Measurements from ENCODE around the gene DDRGK1.
A peak's percentile ranks its signal among the peaks of the same experiment; 100 is the strongest.

DDRGK1 gene

DNA sequence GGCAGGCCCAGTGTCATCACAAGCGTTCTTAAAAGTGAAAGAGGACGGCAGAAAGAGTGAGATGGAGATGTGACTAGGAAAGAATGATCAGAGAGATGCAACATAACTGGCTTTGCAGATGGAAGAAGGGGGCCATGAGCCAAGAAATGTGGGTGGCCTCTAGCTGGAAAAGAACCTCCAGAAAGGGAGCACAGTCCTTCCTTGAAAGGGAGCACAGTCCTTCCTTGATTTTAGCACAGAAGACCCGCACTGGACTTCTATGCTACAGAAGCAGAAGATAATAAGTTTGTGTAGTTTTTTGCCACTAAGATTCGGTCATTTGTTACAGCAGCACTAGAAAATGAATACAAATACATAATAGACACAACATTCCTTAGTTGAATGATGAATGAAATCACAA lies 24.2 kb downstream of the DDRGK1 start:
- DNase-seq: no peak

DNA sequence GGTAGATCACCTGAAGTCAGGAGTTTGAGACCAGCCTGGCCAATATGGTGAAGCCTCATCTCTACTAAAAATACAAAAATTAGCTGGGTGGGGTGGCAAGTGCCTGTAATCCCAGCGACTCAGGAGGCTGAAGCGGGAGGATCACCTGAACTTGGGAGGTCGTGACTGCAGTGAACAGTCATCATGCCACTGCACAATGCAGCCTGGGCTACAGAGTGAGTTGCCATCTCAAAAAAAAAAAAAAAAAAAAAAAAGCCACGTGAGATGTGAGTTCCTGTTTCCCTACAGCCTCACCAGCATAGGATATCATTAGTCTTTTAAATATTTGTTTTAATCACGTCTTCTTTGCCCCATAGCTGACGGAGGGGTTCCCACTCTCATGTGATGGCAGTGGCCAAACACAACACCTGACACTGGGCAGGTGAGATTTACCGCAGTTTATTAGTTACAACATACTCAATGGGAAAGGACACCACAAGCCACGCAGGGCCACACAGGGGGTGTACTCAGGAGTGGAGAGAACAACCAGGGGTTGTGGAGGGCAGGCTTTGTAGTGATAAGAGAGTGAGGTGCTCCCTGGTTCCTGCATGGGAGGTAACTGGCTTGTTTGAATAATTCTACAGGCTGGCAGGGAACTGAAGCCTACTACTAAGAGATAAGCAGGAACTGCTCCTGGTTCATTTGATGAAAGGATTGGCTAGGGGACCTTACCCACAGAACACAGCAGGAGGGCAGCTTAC lies 26.6 kb downstream of the DDRGK1 start:
- DNase-seq: no peak

DNA sequence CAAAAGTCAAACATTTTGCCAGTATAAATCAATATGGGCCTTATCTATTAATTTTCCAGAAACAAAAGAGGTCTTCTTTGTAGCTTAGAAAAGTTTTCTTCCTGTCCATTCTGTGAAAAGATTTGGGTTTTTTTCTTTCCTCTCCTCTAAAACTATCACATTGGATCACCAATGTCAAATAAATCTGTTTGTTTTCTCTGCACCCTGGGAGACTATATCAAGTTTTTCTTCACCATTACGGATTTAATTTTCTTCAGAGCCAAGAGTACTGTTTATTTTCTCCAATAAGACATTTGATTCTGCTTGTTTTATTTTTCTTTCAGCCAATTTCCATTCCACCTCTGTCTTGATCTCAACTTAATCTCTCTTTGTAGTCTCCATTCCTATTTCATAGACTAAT lies 29.2 kb downstream of the DDRGK1 start:
- DNase-seq: no peak

DNA sequence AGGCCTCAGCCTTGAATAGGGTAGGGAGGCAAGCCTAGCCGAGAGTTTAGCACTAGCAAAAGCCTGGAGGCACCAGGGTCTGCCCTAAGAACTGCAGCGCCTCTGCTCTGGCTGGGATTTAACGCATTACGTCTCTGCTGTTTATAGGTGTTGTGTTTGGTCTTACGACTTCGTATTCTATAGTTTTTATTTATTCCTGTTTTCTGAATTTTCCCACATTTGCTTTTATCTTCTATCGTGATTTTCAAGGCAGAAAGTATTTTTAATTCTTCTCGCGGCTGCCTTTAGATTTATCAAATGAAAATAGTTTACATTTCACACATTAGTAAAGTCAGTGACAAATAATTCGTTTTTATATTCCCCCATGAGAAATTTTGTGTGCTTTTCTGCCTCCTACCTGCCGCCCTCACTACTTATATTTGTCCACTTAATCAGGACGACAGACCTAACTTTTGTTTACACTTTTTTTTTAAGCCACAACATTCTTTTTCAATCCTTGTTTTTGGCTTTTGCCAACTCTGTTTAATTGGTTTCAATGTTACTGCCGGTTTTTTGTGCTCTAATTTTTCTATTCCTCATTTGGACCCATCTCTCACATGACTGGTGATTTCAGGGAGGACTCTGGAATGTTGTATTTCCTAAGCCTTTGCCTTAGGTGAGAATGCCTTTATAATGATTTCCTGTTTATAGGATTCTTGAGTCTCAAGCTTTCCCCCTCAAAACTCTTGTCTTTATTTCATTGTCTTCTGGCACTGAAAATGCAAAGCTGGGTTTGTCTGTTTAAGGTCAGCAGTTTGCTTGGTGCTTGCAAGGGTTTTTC lies 29.8 kb downstream of the DDRGK1 start:
- DNase-seq: no peak

DNA sequence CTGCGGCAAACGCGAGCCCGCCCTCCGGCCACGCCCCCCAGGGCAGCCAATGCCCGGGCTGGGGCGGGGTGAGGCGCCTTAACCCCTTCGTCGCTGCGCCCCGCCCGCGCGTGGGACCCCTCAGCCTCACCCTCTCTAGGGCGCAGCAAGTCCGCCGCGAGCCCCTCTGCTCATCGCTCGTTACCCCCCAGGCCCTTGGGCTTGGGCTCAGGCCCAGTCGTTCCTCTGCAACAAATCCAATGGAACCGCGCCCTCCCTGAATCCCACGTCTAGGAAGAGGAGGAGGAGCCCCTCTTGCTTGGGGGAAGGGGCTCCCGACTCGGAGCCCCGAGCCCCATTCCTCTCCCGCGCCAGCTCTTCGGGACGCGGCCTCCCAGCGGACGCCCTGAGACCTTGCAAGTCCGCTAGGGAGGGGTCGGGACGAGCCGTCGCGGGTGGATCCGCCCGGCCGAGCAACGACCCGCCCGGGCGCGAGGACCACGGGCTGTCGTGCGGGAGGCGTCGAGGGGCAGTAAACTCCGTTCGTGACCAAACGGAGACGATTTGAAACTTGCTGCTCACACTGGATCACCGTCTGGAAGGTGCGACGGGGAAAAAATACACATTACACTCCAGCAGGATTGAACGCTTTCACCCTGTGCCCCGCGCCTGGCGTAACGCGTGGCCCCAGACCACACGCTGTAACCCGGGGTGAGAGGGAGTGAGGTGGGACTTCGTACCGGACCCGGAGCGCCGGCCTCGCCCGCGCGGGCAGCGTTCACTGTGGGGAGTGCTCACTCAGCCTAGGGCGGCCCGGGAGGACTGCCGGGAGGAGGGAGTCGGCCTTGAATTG lies 30.7 kb downstream of the DDRGK1 start:
- DNase-seq: peak; percentile 58

DNA sequence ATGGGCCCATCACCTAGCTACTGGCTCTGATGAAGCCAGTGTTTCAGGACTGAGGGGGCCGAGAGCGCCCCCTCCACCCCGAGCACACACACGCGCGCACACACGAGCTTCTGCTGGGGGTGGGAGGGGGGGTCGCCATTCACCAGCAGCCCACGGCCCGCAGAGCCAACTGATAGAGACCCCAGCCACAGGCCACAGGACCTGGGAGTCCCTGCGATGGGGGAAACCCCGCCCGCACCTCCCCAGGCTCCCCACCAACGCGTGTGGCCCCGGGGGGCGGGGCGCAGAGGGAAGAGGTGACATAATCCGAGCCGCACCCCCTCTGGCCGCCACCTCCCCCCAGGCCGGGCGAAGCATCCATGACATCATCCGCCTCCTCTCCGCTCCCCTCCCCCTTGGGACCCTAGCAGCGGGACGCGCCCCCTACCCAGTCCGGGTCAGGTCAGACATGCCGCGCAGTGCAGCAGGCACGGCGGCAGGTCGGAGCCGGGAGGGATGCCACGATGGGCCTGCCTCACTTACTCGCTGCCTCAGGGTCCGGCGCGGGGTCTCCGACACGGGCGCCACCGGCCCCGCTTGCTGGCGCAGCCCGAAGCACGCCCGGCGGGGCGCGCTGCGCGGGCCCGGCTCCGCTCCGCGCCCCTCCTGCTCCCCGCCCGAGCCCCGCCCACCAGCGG lies 31.4 kb downstream of the DDRGK1 start, which contains the start of gene LZTS3:
Gene LZTS3, minus strand, starts transcription at position 617 of the 677 bp plus-strand sequence. CDS start 6,386 bp downstream, outside the sequence.
- no peak for DNase-seq

DNA sequence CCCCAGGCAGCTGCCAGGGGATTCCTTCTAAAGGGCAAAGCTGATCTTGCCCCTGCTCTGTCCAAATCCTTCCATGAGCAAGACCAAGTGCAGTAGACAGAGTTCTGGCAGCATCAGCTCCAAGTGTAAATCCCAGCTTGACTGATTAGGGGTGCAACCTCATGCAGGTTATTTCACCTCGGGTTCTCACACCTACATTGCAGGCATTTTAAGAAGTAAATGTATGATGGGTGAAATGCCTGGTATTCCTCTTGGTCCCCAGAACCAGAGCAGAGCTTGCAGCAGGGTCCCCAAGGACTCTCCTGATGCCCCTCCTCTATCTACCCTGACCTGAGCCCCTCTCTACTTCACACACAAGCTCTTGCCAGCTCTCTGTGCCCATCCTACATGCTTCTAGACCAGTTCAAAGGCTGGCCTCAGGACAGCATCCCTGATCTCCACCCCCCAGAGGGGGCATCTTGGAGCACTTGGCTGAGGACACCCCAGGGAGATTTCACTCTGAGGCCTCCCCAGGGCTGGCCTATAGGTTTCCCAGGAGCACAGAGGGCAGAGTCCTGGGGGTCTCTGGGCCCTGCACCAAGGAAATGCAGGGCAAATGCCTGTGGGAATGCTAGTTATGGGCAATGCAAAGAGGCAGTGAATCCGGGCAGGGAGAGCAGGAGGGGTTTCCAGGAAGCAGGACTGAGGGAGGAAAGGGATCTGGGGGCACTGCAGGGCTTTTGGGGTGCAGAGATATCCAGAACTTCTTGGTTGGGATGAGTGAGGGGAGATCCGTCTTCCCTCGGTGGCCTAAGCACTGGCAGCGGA lies 32.2 kb downstream of the DDRGK1 start:
- no peak for DNase-seq

DNA sequence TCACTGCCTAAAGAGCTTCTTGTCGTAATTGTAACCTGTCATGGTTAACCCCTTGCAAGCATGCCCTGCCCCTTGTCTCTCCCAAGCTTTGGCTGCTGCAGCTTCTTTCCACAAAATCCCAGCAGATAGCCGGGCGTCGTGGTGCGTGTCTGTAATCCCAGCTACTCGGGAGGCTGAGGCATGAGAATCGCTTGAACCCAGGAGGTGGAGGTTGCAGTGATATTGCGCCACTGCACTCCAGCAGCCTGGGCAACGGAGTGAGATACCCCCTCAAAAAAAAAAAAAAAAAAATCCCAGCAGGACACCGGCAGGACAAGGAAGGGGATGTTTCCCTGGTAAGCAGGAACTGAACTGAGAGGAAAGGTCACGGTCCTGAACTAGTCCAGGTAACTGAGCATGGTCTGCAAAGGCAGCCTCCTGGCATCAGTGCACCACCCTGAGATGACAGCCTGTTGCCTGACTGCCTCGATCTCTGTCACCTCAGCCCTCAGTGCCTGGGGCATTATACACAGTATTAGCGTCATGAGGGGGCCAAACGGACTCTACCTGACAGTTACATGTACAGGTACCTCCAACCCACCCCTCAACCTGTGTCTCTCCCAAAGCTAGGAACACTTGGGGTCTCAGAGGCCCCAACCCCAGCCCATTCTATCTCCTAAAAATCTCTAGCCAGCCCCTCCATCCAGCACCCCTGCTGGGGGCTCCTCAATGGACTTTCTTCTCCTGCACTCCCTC lies 32.9 kb downstream of the DDRGK1 start:
- DNase-seq: no peak

DNA sequence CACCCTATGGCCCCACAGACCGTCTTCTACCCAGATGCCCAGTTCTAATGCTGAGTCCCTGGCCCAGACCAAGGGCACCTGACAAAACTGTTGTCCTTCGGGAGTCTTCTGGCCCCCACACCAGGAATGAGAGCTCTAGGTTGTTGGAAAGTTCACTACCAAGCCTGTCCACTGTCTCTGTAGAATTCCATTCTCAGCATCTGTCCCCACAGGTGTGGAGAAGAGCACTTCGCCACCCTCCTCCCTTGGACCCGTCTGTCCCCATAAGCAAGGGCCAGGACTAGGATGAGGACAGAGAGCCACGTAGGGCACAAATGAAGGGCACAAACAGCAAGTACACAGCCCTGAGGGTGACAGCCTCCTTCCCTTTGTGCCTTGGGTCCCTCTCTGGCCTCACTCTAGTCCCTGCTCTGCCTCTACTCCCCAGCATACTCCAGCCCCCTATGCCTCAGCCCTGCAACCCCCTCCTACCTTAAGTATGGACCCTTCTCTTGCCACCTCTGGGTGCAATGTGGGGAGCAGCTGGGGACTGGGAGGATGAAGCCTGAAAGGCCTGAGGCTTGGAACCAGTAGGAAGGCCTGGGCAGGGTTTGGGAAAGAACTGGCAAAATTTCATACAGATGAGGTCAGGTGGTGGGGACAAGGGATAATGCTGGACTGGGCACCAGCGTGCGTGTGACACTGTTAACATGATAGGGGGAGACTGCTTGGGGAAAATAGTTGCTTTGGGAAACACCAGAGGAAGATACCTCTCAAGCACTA lies 35.5 kb downstream of the DDRGK1 start:
- no peak for DNase-seq

DNA sequence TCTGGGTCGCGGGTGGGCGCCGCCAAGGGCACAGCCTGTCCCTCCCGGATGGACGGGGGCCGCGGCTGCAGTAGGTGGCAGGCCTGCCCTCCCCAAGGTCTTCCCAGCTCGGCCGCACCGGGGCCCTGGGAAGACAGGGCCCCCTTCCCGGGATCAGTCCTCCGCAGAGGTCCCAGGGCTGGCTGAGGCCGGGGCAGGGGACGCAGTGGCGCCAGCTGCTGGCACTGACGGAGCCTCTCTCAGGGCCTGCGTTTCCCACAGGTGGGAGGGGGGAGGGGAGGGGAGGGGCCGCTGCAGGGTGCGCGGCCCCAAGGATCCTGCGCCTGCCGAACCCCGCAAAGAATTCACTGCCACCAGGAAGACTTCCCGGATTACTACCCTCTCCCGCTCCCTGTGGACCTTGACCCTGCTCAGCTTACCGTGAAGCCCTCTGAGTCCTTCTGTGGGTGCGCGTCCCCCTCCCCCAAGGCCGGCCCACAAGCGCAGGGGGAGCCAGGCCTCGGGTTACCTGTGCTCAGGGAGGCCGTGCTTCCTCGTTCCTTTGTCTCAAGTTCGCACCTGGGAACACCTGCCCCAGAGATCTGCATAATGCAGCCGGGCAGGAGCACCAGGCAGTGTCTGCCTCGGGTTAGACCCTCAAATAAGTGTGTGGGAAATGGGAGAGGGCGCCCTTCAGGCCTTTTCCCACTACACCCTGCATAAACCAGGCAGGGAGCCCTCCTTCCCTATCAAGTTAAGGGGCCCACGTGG lies 36.2 kb downstream of the DDRGK1 start:
- no peak for DNase-seq

DNA sequence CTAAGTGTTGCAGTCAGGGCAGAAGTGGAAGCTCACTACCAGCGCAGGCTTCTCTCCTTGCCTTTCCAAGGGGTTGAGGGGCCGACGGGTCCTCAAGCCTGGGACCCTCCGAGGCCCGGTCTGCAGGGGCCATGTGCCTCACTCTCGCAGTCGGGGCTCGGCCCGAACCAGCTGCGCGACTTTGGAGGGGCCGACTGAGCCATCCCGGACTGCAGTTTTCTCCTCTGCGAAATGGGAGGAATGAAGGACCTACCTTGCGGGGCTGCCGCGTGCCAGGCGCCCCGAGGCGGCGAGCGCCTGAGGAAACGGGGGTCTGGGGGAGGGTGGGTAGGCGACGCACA lies 36.8 kb downstream of the DDRGK1 start:
- DNase-seq: no peak

DNA sequence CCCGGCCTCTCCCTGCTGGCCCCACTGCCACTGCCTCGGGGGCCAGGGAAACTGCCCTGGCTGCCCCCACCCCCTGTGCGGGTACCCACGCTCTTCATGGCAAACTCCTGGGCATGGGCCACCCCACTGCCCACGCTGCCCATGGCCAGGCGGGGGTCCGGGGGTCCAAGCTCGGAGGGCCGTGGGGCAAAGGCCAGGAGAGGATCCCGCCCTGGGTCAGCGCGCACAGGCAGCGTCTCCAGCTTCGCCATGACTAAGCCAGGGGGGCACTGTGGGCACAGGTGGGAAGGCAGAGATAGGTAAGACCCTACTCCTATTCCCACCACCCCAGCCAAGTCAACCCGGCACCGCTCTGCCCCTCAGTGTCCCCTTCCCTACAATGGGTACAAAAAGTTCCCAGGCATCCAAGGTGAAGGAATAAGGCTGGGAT lies 37.6 kb downstream of the DDRGK1 start:
- DNase-seq: no peak

DNA sequence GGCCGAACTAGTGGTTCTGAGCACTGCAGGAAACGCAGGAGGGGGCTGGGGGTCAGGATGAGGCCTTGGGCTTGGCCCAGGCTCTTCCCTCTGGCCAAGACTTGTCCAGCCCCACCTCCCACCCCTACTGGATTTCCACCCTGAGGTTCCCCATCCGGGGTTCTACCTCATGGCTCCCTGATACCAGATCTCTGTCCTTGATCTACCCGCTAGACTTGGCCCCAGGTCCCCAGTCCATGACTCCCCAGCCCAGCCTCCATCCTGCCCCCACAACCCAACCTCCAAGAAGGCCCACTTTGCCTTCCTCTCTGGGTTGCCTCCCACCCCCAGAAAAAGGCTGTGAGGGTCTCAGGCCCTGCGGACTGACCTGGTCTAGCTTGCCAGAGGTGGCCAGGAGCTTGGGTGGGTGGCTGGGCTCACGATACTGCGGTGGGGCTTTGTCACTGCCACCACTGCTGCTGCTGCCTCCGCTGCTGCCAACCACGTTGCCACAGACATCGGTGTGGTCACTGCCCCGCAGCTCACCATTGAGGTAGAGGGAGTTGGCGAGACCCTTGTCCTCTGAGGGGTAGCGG lies 38.1 kb downstream of the DDRGK1 start:
- no peak for DNase-seq

DNA sequence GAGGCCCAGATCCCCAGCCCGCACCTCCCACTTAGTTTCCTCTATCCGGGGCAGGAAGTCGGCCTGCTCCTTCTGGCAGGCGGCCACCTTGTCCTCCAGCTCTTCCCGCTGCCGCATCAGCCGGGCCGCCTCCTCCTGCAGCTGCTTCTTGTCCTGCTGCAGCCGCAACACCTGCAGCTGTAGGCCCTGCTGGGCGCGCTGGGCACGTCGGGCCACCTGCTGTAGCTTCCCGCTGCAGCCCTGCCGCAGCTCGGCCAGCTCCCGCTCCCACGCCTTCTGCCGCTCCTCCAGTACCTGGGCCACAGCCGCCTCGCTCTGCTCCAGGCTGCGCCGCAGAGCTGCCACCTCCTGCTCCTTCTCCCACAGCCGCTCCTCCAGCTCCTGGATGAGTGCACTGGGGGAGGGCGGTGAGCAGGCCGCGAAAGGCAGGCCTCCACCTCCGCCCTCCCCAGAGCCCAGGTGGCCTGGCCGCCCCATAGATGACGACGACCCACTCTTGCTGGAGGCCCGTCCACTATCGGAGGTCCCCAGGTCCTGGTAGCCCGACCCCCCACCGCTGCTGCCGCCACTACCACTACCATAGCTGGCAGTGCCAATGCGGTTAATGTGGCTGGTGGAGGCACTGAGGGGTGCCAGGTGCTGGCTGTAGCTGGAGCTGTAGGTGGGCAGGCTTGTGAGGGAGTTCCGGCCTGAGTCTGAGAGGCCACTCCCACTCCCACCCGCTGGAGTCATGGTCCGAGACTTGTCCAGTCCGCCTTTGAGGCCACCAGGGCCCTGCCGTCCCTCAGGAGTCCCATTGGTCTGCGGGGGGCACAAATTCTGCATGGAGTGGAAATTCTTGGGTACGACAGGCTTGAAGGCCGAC lies 38.8 kb downstream of the DDRGK1 start:
- no peak for DNase-seq

DNA sequence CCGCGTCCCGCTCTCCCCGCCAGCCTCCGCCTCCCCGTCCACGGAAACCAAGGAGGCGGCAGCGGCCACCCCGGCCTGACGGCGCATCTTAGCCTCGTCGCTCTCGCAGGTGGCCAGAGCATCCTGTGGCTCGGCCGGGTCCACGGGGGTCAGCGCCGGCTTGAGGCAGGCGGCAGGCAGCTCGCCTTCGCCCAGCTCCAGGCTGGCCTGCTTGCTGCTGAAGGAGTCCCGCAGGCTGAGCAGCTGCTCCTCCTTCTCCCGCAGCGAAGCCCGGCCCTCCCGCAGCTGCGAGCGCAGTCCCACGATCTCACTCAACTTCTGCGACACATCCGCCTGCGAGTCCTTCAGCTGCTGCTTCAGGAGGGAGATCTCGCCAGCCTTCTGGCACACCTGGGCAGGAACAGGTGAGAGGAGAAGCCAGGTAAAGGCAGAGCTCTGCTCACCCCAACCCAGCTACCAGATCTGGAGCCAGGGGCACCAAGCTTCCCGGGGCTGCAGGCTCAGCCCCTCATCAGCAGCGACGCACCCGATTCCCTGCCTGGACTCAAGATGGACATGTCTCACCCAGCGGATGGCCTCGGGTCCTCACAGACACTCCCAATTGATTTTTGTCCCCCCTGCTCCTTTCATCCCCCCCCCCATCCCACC lies 39.6 kb downstream of the DDRGK1 start:
- DNase-seq: no peak

DNA sequence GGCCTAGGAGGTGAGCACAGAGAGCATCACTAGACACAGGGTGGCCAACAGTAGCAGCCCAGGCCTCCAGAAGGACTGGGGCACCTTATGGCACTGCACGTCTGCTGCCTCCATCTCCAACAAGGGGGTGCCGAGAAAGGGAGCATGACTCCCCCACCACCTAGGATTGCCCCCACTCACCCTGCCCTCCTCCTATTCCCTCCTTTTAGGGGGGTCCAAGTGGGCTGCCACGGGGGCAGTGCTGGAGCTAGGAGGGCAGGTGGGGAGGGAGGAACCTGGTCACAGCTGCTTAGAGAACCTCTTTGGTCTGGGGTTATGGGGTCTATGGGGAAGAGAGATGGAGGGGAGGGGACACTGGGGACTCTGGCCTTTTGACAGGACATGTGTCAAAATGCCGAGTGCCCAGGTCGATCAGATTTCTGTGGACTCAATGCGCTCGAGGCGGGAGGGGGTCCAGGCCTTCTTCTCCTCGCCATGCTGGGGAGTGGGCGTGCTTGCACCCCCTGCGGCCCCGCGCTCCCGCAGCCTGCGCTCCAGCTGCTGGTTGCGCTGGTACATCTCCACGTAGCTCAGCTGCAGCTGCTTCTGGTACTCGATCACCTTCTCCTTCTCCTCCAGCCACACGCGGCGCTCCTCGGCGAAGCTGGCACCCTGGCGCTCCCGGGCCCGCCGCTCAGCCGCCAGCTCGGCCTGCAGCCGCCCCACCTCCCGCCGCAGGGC lies 40.3 kb downstream of the DDRGK1 start:
- DNase-seq: no peak
